ENCODE results near the gene HDAC2. TPM values are rescaled to one million over a fixed set of nuclear protein-coding genes. Genes with fewer than 3 reads are reported as not detected.

HDAC2 gene
- total and polyA plus RNA-seq, 2 of the 13 experiments (the other 11 are each of a cell fraction or from before 2014, with no cell fraction given), result 99.6 to 114 TPM

DNA sequence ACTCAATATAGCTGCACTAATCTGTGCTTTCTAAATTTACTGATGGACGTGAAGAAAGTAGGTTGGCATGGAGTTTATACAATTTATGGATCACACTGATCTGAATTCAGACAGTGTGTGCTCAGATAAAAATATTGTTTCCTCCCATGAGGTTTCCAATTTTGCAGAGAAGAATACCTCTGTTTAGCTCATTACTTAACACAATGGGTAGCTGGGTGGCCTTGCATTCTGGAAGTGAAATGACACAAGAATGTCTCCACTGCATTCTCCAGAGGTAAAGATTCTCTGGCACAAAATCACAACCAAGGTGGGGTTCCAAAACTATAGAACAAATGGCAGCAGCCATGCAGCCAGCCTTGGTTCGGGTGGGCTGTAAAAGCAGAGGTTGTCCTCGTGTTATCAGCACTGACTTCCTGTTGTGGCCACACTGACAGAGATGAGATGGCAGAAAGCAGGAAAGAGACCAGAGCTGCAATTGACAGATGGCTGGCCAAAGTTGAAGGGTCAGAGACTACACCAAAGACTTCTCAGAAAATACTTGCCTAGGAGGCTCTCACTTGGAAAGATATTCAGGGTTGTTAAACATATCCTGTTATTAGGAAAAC is 50.2 kb downstream of the HDAC2 start (continued):
- TF ChIP-seq PAXIP1 (CRISPR knock-in tag; conservative IDR thresholded peaks at IDR 0.05), result peak; percentile 39
- TF ChIP-seq GABPA (IDR thresholded peaks at IDR 0.05; ENCODE audit: low read depth, low read length), result no peak
- 0 out of 2 replicates have a peak, but pooled peaks have one; percentile 17 for TF ChIP-seq GABPA (CRISPR knock-in tag; IDR thresholded peaks at IDR 0.05; ENCODE audit: low read depth)
- TF ChIP-seq ZNF777 (CRISPR knock-in tag; IDR thresholded peaks at IDR 0.05), result no peak
- no peak for TF ChIP-seq SKI (IDR thresholded peaks at IDR 0.05; ENCODE audit: partially characterized antibody)
- TF ChIP-seq, protein P1, sequence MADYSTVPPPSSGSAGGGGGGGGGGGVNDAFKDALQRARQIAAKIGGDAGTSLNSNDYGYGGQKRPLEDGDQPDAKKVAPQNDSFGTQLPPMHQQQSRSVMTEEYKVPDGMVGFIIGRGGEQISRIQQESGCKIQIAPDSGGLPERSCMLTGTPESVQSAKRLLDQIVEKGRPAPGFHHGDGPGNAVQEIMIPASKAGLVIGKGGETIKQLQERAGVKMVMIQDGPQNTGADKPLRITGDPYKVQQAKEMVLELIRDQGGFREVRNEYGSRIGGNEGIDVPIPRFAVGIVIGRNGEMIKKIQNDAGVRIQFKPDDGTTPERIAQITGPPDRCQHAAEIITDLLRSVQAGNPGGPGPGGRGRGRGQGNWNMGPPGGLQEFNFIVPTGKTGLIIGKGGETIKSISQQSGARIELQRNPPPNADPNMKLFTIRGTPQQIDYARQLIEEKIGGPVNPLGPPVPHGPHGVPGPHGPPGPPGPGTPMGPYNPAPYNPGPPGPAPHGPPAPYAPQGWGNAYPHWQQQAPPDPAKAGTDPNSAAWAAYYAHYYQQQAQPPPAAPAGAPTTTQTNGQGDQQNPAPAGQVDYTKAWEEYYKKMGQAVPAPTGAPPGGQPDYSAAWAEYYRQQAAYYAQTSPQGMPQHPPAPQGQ (CRISPR knock-in tag; IDR thresholded peaks at IDR 0.05; ENCODE audit: borderline replicate concordance), result no peak
- TF ChIP-seq NFIB (CRISPR knock-in tag; IDR thresholded peaks at IDR 0.05; ENCODE audit: borderline replicate concordance), result no peak
- no peak for TF ChIP-seq FOXK2 (IDR thresholded peaks at IDR 0.05)
- TF ChIP-seq ELF1 (CRISPR knock-in tag; IDR thresholded peaks at IDR 0.05), result peak; percentile 33; the same call in 1 of the 2 replicates
- no peak for TF ChIP-seq E2F5 (CRISPR knock-in tag; conservative IDR thresholded peaks at IDR 0.05)
- no peak for TF ChIP-seq ZNF337 (CRISPR knock-in tag; IDR thresholded peaks at IDR 0.05; ENCODE audit: borderline replicate concordance, low read depth)
- TF ChIP-seq ZNF839 (CRISPR knock-in tag; IDR thresholded peaks at IDR 0.05; ENCODE audit: borderline replicate concordance), result no peak
- TF ChIP-seq SMYD3 (CRISPR knock-in tag; IDR thresholded peaks at IDR 0.05), result no peak
- TF ChIP-seq POGZ (CRISPR knock-in tag; IDR thresholded peaks at IDR 0.05), result 0 out of 2 replicates have a peak, but pooled peaks have one; percentile 34
- 0 out of 2 replicates have a peak, but pooled peaks have one; percentile 57 for TF ChIP-seq ELF3 (CRISPR knock-in tag; IDR thresholded peaks at IDR 0.05)
- TF ChIP-seq ZNF639 (CRISPR knock-in tag; conservative IDR thresholded peaks at IDR 0.05), result no peak
- no peak for TF ChIP-seq ZFP82 (CRISPR knock-in tag; IDR thresholded peaks at IDR 0.05; ENCODE audit: borderline replicate concordance)
- TF ChIP-seq FOXM1 (CRISPR knock-in tag; IDR thresholded peaks at IDR 0.05), result no peak
- TF ChIP-seq NKX3-1 (CRISPR knock-in tag; IDR thresholded peaks at IDR 0.05), result no peak
- TF ChIP-seq REPIN1 (CRISPR knock-in tag; IDR thresholded peaks at IDR 0.05; ENCODE audit: borderline replicate concordance, low read depth), result no peak
- TF ChIP-seq, protein P2, sequence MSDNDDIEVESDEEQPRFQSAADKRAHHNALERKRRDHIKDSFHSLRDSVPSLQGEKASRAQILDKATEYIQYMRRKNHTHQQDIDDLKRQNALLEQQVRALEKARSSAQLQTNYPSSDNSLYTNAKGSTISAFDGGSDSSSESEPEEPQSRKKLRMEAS (IDR thresholded peaks at IDR 0.05), result peak; percentile 55; the same call in 1 of the 2 replicates
- no peak for TF ChIP-seq ZNF160 (CRISPR knock-in tag; IDR thresholded peaks at IDR 0.05)
- no peak for TF ChIP-seq ZNF510 (CRISPR knock-in tag; IDR thresholded peaks at IDR 0.05; ENCODE audit: low read depth)
- TF ChIP-seq FOSL1 (CRISPR knock-in tag; IDR thresholded peaks at IDR 0.05; ENCODE audit: borderline replicate concordance), result no peak
